Lower leg skin (tissue), 4 donors: ENCODE data around the gene PRR14L. TPM values are rescaled to one million over a fixed set of nuclear protein-coding genes. Genes with fewer than 3 reads are reported as not detected.
A peak's percentile ranks its signal among the peaks of the same experiment; 100 is the strongest.

ENCODE experiments used
- DNase-seq, 2 donors: peaks; one replicate each; pipeline ENCODE4 v3.0.0-alpha.2; 2019; ENCODE audit warnings: low spot score in 2 of 2
- H3K4me3 ChIP-seq: fragments of 200-600 bp; sonication (generic); 2 replicates; pipeline ENCODE4 v1.5.1; 2017; ENCODE audit warnings: mild to moderate bottlenecking, low read depth; ENCODE audit not compliant: poor library complexity, severe bottlenecking
- POLR2A ChIP-seq, 2 donors: fragments of 450-650 bp; IDR thresholded peaks; one replicate each; pipeline ENCODE4 v1.6.1; 2016 to 2017; ENCODE audit warnings: antibody characterized with exemption in 2 of 2, mild to moderate bottlenecking in 1 of 2, moderate library complexity in 1 of 2
- WGBS, 2 donors: methylation state at CpG; one replicate each; pipeline ENCODE4 v1.1.5; 2018; 5-methylcytosine and 5-hydroxymethylcytosine counted together
- intact Hi-C: fragments of 100-400 bp; cut with DNase I; formaldehyde crosslinking; loops from one replicate; pipeline ENCODE4 v1.15.0; 2023; ENCODE audit warnings: low total_unique reads
- total RNA-seq, 4 donors: library from RNA; depleted of rRNA; stranded (reverse); fragments of >200 nt; gene quantifications; one replicate each; pipeline ENCODE4 v1.1.0, GENCODE V29; 2016
- TF ChIP-seq, protein P1 (sequence below), 3 donors: fragments of 450-650 bp; IDR thresholded peaks; one replicate each; pipeline ENCODE4 v1.5.1; 2016; ENCODE audit warnings: antibody characterized with exemption in 3 of 3, mild to moderate bottlenecking in 3 of 3, moderate library complexity in 2 of 3

Gene PRR14L
- total RNA-seq, 4 donors from 2014 or later = 27.0 to 32.7 (median 29.7) TPM

DNA sequence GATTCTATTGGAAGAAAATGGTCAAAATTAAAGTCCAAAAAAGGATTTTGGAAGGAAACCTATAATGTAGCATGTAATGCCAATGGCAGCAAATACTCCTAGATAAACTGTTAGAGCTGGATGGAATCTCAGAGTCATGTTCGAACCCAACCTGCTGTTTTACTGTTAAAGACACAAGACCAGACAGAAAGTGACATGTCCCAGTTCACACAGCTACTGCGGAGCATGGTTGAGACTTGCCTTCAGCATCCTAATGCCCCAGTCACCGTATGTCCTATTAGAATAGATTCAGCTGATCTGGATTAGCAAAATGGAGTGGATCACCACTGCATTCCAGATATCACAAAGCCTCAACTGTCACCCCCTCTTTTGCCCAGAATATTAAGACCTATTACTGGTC lies 102.9 kb downstream of the PRR14L start:
- intact Hi-C loops = no loop called here
- no peak for TF ChIP-seq POLR2A (IDR thresholded peaks at IDR 0.05)
- 58 to 61% methylated on average over 3 of the region's 3 CpGs for WGBS, 2 donors
- H3K4me3 ChIP-seq = no peak overlapping the region
- DNase-seq = no peak

DNA sequence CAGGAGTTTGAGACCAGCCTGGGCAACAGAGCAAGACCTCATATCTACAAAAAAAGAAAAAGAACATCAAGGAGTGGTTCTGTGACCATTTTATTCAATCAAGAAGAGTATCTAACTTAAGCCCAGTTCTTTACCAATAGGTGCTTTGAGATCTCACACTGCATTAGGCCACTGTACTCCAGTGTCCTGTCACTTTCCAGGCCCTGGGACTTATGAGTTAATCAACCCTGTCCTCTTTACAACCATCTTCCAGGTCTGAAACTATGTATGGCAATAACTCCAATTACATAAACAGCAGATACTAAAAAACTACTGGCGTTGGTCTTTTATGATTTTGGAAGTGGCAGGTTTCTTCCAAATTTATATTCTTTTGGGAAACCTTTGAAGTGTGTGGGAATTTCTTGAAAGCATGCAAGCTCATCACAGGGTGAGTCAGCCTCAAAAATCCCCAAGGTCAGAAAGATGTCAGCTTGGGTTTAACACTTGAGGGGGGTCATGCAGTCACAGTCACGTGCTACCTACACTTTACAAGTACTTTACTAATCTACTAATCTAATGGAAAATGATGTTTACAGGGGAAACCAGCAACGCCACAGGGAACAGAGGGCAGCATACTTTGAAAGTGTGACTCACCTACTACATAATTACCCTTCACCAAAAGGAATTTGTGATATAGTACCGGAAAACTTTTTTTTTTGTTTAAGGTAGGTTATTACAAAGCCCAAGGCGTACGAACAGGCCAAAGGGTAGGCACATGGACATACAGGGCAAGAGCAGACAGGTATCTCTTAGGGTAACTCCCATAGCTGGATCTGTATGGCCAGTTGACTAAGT lies 103.5 kb downstream of the PRR14L start:
- 40 to 42% methylated on average over 6 of the region's 6 CpGs for WGBS, 2 donors
- TF ChIP-seq, protein P1, sequence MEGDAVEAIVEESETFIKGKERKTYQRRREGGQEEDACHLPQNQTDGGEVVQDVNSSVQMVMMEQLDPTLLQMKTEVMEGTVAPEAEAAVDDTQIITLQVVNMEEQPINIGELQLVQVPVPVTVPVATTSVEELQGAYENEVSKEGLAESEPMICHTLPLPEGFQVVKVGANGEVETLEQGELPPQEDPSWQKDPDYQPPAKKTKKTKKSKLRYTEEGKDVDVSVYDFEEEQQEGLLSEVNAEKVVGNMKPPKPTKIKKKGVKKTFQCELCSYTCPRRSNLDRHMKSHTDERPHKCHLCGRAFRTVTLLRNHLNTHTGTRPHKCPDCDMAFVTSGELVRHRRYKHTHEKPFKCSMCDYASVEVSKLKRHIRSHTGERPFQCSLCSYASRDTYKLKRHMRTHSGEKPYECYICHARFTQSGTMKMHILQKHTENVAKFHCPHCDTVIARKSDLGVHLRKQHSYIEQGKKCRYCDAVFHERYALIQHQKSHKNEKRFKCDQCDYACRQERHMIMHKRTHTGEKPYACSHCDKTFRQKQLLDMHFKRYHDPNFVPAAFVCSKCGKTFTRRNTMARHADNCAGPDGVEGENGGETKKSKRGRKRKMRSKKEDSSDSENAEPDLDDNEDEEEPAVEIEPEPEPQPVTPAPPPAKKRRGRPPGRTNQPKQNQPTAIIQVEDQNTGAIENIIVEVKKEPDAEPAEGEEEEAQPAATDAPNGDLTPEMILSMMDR (IDR thresholded peaks at IDR 0.05) = no peak
- TF ChIP-seq POLR2A (IDR thresholded peaks at IDR 0.05) = no peak

DNA sequence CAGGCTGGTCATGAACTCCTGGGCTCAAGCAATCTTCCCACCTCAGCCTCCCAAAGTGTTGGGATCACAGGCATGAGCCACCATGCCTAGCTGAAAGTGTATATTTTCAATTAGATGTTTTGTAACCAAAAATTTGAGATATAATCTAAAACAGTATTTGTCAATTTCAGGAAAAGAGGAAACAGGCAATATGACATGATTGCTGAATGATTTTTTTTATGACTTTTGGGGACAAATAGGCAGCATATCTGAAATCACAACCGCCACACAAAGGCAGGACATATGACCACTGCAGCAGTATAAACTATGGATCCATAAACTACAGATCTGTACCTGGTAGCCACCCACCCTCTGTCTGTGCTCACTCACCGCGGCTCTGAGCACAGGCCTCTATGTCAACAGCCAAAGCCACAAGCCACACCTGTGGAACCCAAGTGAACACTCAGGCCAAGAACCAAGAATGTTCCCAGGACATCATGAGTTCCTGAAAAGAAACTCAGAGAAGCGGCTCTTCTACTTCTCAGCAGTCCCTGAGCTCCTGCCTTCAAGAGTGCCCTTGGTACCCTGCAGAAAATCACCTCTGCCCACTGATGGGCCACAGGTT lies 110.4 kb downstream of the PRR14L start:
- intact Hi-C loops = no loop called here
- no peak for DNase-seq
- 77 to 85% methylated on average over 4 of the region's 4 CpGs for WGBS, 2 donors

More for the DNA sequence above, 103.5 kb downstream of the PRR14L start:
- no peak overlapping the region for H3K4me3 ChIP-seq
- intact Hi-C loops = no loop called here
- DNase-seq = no peak

DNA sequence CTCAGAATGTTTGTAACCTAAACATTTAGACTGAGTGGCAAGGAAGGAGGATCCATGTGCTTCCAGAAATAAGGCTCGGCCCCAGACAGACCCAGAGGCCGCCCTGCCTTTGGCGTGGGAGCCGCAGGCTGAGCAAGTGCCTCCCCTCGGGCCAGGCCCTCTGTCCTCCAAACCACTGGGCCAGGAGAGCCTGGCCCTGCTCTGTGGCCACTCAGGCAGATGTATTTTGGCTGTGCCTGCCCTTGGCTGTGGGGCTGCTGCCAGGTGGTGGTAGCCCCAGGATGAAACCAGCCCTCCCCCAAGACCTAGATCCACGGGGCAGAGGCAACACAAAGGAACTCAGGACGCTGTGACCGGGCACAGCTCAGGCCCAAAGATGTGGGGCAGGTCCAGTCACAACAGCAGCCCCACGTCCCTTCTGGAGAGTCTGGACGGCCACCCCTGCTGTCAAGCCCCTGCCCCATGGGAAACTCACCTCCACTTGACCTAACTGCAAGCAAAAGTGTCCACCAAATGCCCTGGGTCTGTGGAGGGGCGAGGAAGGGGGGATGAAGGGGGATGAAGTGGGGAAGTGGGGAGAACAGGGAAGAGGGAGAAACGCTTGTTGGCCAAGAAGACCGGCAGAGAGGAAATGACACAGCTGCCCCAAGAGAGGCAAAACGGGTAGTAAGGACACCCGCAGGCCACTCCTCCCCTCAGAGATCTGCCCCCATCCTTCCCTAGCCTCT lies 111.9 kb downstream of the PRR14L start:
- DNase-seq = peak in 1 of 2 donors; percentile 86
- TF ChIP-seq, protein P1 (IDR thresholded peaks at IDR 0.05) = no peak
- no peak for TF ChIP-seq POLR2A (IDR thresholded peaks at IDR 0.05)
- intact Hi-C loops = no loop called here
- WGBS, 2 donors = 64 to 67% methylated on average over 13 to 14 of the region's 15 CpGs
- no peak overlapping the region for H3K4me3 ChIP-seq

More for the DNA sequence above, 110.4 kb downstream of the PRR14L start:
- no peak overlapping the region for H3K4me3 ChIP-seq
- TF ChIP-seq POLR2A (IDR thresholded peaks at IDR 0.05) = no peak
- TF ChIP-seq, protein P1 (IDR thresholded peaks at IDR 0.05) = no peak

DNA sequence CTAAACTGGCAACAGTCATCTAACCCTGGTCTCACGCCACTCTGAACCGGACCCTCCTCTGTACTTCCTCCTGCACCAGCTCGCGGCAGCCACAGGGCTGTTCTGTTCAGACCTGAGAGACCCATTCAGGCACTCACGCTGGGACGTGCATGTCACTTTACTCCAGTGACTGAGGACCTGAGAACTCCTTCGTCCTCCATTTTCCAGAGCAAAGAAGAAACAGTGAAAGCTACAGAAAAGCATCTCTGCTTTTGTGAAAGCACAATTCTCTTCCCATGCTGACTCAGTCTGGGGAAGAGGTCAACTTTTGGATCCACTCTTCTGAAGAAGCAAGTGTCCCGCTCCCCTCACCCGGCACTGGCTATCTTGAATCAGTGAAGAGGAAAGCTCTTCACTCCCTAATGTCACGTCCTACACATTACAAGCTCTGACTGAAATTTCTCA lies 112.5 kb downstream of the PRR14L start:
- no peak for TF ChIP-seq POLR2A (IDR thresholded peaks at IDR 0.05)
- TF ChIP-seq, protein P1 (IDR thresholded peaks at IDR 0.05) = no peak
- DNase-seq = no peak
- intact Hi-C loops = no loop called here
- 70 to 77% methylated on average over 10 of the region's 10 CpGs for WGBS, 2 donors
- H3K4me3 ChIP-seq = no peak overlapping the region
